Activated CD8-positive, alpha-beta T cell treated with anti-CD3 and anti-CD28 coated beads for 36 hours (primary cell): ENCODE measurements around the gene NKPD1. TPM values are rescaled to one million over a fixed set of nuclear protein-coding genes. Genes with fewer than 3 reads are reported as not detected.

Source experiments
- ATAC-seq: fragments of 200-7000 bp; cut with Tn5 transposase; one replicate; pipeline ENCODE4 v1.10.0; 2021; ENCODE audit warnings: mild to moderate bottlenecking, moderate library complexity
- CTCF ChIA-PET: fragments of 350-600 bp; sonication (Branson Sonifier 250); formaldehyde crosslinking; loops from one replicate; lab custom pipeline; 2021; ENCODE audit warnings: antibody characterized with exemption; lab: Charles Lee
- POLR2A ChIA-PET: fragments of 350-600 bp; sonication (Branson Sonifier 250); formaldehyde crosslinking; loops from one replicate; lab custom pipeline; 2021; ENCODE audit warnings: antibody characterized with exemption; lab: Charles Lee
- DNase-seq: peaks from one replicate; pipeline ENCODE4 v3.0.0-alpha.2; 2020
- H3K27ac Mint-ChIP-seq: one replicate; pipeline ENCODE4 v1.8.0; 2021; ENCODE audit warnings: mild to moderate bottlenecking, mixed read lengths
- H3K27me3 Mint-ChIP-seq: one replicate; pipeline ENCODE4 v1.8.0; 2021; ENCODE audit warnings: mixed read lengths
- H3K36me3 Mint-ChIP-seq: one replicate; pipeline ENCODE4 v1.8.0; 2021; ENCODE audit warnings: low read depth, mixed read lengths
- H3K4me1 Mint-ChIP-seq: one replicate; pipeline ENCODE4 v1.8.0; 2021; ENCODE audit warnings: low read depth, mixed read lengths
- H3K4me3 Mint-ChIP-seq: one replicate; pipeline ENCODE4 v1.8.0; 2021; ENCODE audit warnings: mild to moderate bottlenecking, moderate library complexity, mixed read lengths
- H3K9me3 Mint-ChIP-seq: one replicate; pipeline ENCODE4 v1.8.0; 2021; ENCODE audit warnings: mixed read lengths
- CTCF ChIP-seq: fragments of 200-600 bp; IDR thresholded peaks from one replicate; pipeline ENCODE4 v1.8.0; 2022; ENCODE audit warnings: antibody characterized with exemption, mild to moderate bottlenecking
- intact Hi-C: fragments of 100-400 bp; cut with micrococcal nuclease; formaldehyde crosslinking; loops from one replicate; pipeline ENCODE4 v1.10.0; 2022
- total RNA-seq, 2 experiments: library from RNA; stranded (reverse); gene quantifications; one replicate each; pipeline ENCODE4 v1.2.3, GENCODE V29; 2021

Gene NKPD1
- total RNA-seq, 2 experiments from 2014 or later, result 0.07 to 0.16 TPM

- CTCF ChIA-PET, result interaction anchor here (1.2 to 1.8 kb wide), 3 partner anchors 11 to 107 kb away, joined by 4 to 8 read pairs (median 4); no protein-coding TSS in a partner anchor
- DNase-seq, result no peak
- Mint-ChIP-seq H3K4me3 (no peak overlapping the region), H3K9me3 (no peaks in the 10 kb centered on the region), H3K36me3 (peaks cover 12% of the 10 kb centered on the region), H3K27me3 (no peaks in the 10 kb centered on the region), H3K4me1 (no peaks in the 10 kb centered on the region), H3K27ac (no peak overlapping the region)
- POLR2A ChIA-PET, result interaction anchor here (1.0 kb wide), 1 partner anchor 10 kb away, joined by 3 read pairs; no protein-coding TSS in a partner anchor
- intact Hi-C loops, result no loop called here
- TF ChIP-seq CTCF, result no peak
- ATAC-seq, result no peak
These were observed 18.1 kb downstream of the NKPD1 start for GRCh38 chr19:45142726-45143110.

GRCh38 chr19:45142016-45142725, 18.6 kb downstream of the NKPD1 start:
- H3K4me1 Mint-ChIP-seq, result no peaks in the 10 kb centered on the region
- no peak for ATAC-seq

GRCh38 chr19:45141203-45141900, 19.4 kb downstream of the NKPD1 start:
- no peak for DNase-seq
- no peaks in the 10 kb centered on the region for H3K4me1 Mint-ChIP-seq
- no peaks in the 10 kb centered on the region for H3K9me3 Mint-ChIP-seq
- no peak for TF ChIP-seq CTCF
- POLR2A ChIA-PET, result no interaction called here
- intact Hi-C loops, result no loop called here
- H3K4me3 Mint-ChIP-seq, result no peak overlapping the region
- CTCF ChIA-PET, result no interaction called here
- ATAC-seq, result no peak
- no peak overlapping the region for H3K27ac Mint-ChIP-seq
- no peaks in the 10 kb centered on the region for H3K27me3 Mint-ChIP-seq
- H3K36me3 Mint-ChIP-seq, result peaks cover 10% of the 10 kb centered on the region

More at GRCh38 chr19:45142016-45142725, 18.6 kb downstream of the NKPD1 start:
- intact Hi-C loops, result no loop called here
- Mint-ChIP-seq H3K9me3 (no peaks in the 10 kb centered on the region), H3K27me3 (no peaks in the 10 kb centered on the region), H3K27ac (no peak overlapping the region), H3K4me3 (no peak overlapping the region), H3K36me3 (peaks cover 11% of the 10 kb centered on the region)
- POLR2A ChIA-PET, result interaction anchor here (1.0 kb wide), 1 partner anchor 11 kb away, joined by 3 read pairs; no protein-coding TSS in a partner anchor
- DNase-seq, result no peak
- no peak for TF ChIP-seq CTCF
- CTCF ChIA-PET, result interaction anchor here (1.2 to 1.8 kb wide), 3 partner anchors 11 to 107 kb away, joined by 4 to 8 read pairs (median 4); no protein-coding TSS in a partner anchor

- no peaks in the 10 kb centered on the region for H3K4me1 Mint-ChIP-seq
- H3K9me3 Mint-ChIP-seq, result no peaks in the 10 kb centered on the region
- no peak overlapping the region for H3K4me3 Mint-ChIP-seq
- H3K27me3 Mint-ChIP-seq, result no peaks in the 10 kb centered on the region
- peaks cover 10% of the 10 kb centered on the region for H3K36me3 Mint-ChIP-seq
- ChIA-PET POLR2A (interaction anchor here (1.4 kb wide), 1 partner anchor 11 kb away, joined by 3 read pairs; no protein-coding TSS in a partner anchor), CTCF (no interaction called here)
- ATAC-seq, result no peak
- intact Hi-C loops, result no loop called here
- no peak overlapping the region for H3K27ac Mint-ChIP-seq
- TF ChIP-seq CTCF, result no peak
- DNase-seq, result no peak
These were observed 20.2 kb downstream of the NKPD1 start for GRCh38 chr19:45140533-45140932.

- Mint-ChIP-seq H3K27ac (no peak overlapping the region), H3K27me3 (no peaks in the 10 kb centered on the region), H3K36me3 (peaks cover 10% of the 10 kb centered on the region), H3K4me1 (no peaks in the 10 kb centered on the region), H3K4me3 (no peak overlapping the region), H3K9me3 (no peaks in the 10 kb centered on the region)
- DNase-seq (no peak), ATAC-seq (no peak)
- intact Hi-C loops, result no loop called here
- CTCF ChIA-PET, result no interaction called here
- TF ChIP-seq CTCF, result no peak
- POLR2A ChIA-PET, result interaction anchor here (1.4 kb wide), 1 partner anchor 11 kb away, joined by 3 read pairs; no protein-coding TSS in a partner anchor
These were observed 20.7 kb downstream of the NKPD1 start for GRCh38 chr19:45140144-45140503.
